Stimulated activated CD4-positive, alpha-beta T cell treated with anti-CD3 and anti-CD28 coated beads, TNF-alpha, amount 100 ng/mL, for 24 hours (primary cell): ENCODE measurements around the gene RAB7B.
"Not testable (repeated sequence)": the region's sequence is repeated elsewhere in the genome, so short reads cannot be mapped to it uniquely, and the experiment has no call there.

Experiments
- DNase-seq, 3 experiments: peaks; one replicate each; pipeline ENCODE4 v3.0.0-alpha.2; 2020; ENCODE audit warnings: low read depth in 3 of 3

RAB7B gene

GRCh38 chr1:206002871-206003801 lies at the start of gene RAB7B:
RAB7B (minus strand) TSS chr1:206003395; CDS start chr1:205994135, 9,260 bp downstream.
- peak in 1 of 3 experiments; percentile 8 for DNase-seq

GRCh38 chr1:206052231-206052865 lies 49.2 kb upstream of the RAB7B start:
- DNase-seq: not testable (repeated sequence)

GRCh38 chr1:206050655-206051235 lies 47.5 kb upstream of the RAB7B start:
- peak; percentile 13 to 57 (median 28) for DNase-seq

GRCh38 chr1:206049919-206050600 lies 46.9 kb upstream of the RAB7B start:
- DNase-seq: no peak

DNA sequence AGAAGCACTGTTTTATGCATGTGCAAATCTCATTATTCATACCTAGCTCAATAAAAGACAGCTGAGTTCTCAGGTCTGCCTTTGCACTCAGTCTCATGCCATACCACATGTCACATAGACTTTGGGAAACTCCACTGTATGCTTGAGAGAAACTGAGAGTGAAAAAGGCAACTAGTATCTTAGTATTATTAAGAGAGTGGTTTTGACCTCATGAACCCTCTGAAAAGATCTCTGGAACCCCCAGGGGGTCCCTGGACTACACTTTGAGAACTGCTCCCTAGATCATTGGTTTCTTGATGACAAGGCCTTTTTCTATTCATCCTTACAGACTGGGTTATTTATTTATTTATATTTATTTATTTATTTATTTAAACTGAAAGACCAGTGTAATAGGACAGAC lies 46.1 kb upstream of the RAB7B start:
- no peak for DNase-seq

- no peak for DNase-seq
Measured at GRCh38 chr1:206048582-206048981, 45.4 kb upstream of the RAB7B start.

DNA sequence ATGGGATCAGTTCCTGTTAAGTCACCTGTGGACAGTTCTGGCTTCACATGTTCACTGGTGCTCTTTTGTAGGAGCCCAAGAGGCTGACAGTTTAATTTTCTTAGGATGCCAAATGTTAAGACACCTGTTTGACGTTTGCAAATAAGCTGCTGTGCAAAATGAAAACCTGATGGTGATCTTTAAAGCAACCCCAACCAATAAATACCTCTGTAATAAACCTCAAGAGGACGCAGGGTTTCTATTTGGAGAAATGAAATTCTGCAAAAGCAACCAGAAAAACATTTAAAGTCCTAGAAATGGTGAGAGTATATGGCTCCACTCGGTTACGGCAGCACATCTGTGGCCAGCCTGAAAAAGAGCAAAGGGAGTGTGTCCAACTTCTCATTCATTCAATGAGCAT lies 44.1 kb upstream of the RAB7B start:
- no peak for DNase-seq

GRCh38 chr1:206041640-206042039 lies 38.4 kb upstream of the RAB7B start:
- DNase-seq: no peak

DNA sequence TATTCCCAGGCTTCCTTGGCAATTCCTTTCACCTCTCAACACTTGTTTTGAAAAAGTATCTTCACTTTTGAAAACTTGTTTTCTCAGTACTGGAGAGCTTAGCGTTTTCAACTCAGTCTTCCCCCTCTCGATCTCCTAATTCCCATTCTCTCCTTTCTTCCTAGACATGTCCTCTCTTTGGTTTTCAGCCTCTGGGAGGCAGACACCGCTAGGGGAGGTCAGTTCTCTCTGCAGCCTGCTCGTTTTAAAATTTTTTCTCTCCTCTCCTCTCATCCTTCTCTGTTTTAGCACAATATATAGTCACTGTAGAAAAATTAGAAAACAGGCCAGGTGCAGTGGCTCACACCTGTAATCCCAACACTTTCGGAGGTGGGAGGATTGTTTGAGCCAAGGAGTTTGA lies 37.1 kb upstream of the RAB7B start:
- no peak for DNase-seq

DNA sequence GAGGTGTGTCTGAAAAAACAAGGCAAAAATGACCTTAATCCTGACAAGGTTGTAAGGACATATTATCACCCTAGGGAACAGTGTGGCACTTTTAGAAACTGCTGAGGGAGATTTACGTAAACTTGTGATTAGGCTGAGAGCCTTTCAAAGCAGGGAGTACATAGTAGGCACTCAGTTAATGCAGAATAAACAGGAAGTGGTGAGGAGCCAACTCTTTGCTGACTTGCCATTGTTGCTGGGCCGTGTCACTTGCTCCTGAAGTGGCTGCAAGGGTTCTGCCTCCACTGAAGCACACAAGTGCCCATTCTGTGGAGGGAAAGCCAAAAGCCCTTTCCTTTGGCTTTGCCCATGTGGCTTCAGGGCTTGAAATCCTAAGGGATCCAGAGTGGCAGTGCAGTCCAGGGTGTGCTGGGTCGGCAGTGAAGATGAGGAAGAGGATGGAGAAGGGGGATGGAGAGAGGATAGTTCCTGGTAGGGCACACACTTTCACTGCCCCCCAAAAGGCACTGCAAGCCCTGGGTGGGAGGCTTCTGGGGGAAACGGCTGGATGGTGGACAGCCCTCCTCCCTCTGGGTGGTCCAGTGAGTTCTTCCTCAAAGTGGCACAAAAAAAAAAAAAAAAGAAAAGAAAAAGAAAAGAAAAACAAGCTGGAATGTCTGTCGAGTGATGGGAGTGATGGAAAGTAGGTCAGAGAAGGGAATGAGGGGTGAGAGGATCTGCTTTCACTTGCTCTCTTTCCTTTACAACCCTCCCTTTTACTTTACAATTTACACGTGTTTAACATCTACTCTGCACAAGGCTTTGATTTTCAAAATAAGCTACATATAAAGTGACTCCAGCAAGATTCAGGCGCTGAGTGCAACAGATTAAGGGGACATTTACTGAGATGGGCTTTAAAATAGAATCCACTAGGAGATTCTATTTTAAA lies 36.1 kb upstream of the RAB7B start:
- no peak for DNase-seq

DNA sequence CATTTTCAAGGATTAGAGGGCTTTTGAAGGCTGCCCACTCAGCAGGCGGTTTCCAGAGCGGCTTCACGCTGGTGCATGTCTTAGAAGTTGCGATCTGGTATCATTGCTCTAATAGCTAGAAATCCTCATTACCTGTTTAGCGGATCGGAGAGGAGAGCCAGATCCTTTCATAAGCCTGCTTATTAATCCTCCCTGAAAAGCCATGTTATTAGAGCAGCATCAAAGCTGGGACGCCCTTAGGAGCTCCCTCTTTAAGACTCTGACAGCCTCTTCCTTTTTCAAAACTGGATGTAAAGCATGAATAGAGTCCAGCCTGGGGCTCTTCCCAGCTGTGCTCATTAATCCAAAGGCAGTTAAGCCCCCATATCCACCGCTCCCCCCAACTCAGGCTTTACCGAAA lies 34.4 kb upstream of the RAB7B start:
- no peak for DNase-seq

DNA sequence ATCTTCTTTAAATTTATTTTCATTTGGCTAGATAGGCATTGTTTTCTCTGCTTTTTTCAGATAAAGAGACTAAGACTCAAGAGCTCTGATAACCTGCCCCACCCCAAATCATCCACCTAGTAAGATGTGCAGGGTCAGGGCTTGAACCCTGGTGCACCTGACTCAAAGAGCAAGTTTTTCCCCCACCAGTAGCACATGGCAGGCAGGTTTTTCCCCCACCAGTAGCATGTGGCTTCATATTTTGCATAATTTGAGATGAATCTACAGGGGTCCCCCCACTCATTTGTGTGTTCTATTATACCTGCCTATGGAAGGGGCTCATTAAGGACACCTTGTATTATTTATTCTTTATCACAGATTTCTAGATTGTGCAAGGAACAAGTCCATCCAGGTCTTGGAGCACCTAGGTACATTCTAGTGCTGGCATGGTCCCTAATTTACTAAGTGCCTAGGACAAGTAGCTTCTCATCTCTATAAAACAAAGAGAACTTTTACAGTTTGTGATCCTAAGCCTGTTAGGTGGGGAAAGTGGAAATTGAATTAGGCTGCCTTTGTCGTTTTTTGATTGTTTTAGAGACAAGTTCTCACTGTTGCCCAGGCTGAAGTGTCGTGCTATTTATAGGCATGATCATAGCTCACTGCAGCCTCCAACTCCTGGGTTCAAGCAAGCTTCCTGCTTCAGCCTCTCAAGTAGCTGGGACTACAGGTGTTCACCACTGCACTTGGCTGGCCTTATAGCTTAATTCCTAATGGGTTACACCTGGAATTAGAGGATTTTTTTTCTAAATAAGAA lies 33.7 kb upstream of the RAB7B start:
- no peak for DNase-seq

DNA sequence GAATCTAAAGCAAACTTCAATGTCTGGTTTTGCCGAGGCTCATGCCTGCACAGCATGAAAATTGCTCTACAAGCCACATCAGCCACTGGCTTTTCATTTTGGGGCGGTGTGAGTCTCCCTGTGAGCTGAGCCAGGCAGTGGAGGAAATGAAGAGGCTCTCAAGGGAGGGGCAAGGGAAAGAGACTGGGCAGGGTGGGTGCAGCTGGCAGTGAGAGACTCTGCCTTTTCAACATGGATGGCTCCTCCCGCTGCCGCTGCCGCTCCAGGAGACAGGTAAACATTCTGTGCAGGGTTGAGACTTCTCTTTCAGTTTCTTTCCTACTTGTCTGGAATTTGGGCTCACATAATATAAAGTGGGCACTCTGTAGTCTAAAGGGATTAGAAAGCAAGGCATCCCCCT lies 31.8 kb upstream of the RAB7B start:
- no peak for DNase-seq

GRCh38 chr1:206032380-206033140 lies 29.4 kb upstream of the RAB7B start:
- no peak for DNase-seq

- DNase-seq: peak; percentile 41 to 64 (median 47)
Measured at GRCh38 chr1:206030714-206031113, 27.5 kb upstream of the RAB7B start.

DNA sequence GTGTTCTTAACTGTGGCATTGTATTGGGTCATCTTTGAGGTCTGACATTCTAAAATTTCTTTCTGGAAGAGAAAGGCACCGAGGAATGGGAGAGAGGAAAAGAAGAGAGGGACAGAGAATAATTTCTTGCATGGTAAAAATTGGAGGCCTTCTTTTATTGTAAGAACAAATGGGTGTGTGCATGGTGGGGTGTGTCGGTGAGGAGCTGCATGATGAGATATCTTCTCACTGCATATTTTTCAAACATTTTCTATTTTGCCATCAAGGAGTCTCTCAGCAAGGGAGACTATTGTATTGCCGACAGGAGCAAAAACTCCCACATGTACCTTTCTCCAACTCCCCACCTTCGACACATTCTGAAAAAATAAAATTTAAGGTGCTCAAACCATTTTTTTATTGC lies 27.0 kb upstream of the RAB7B start:
- DNase-seq: no peak

GRCh38 chr1:206029484-206029883 lies 26.3 kb upstream of the RAB7B start:
- DNase-seq: no peak

DNA sequence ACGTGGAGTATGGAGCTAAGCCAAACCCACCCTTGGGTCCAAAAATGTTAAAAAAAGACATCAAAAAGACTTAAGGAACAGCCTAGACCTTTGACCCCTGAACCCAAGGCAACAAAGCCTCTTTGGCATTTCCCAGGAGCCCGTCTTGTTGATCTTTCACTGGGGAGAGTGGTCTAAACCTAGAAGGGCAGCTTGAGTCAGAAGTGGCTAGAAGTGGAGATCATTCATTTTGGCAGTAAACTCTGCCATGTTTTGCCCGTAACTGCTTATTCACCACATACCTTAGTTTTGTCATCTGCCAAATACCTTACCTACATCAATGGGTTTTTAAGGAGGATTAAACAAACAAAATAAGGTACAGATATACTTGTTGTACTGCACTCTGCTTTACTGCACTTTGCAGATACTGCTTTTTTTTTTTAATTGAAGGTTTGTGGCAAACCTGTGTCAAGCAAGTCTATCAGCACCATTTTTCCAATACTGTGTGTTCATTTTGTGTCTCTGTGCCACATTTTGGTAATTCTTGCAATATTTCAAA lies 22.2 kb upstream of the RAB7B start:
- DNase-seq: no peak

DNA sequence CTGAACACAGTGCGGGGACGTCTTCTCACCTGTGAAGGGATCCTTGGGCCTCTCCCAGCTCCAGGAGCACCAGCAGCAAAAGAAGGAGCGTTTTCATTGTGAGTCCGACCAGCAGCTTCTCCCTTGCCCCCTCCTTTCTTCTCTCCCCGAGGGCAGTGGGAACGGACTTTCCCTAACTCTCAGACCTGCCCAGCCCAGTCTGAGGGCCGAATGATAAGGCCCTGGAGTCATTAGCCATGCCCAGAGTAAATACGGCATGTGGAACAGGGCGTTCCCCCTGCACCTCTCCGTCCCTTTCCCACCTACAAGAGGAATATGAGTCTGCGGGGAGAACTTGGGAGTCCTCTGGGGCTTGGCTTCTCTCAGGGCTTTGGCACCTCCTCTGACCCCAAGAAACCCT lies 20.5 kb upstream of the RAB7B start, which contains the start of gene CTSE:
Gene CTSE (minus strand): TSS at position 201 of the 400 bp plus-strand sequence. CDS start 104 bp downstream, at position 97.
- DNase-seq: no peak
